Measurements from ENCODE around the gene COL4A1. TPM values are rescaled to one million over a fixed set of nuclear protein-coding genes. Genes with fewer than 3 reads are reported as not detected.

The COL4A1 gene
- total RNA-seq, 2 donors from 2014 or later: 140 to 201 TPM

GRCh38 chr13:110110783-110111182, 196.2 kb downstream of the COL4A1 start:
- Histone ChIP-seq H3K27ac (peak overlapping the region; percentile 61 to 84), H3K4me3 (no peak overlapping the region), H3K4me1 (peaks cover 0 to 45% of the 10 kb centered on the region in 2 donors), H3K9me3 (no peaks in the 10 kb centered on the region), H3K36me3 (no peaks in the 10 kb centered on the region), H3K27me3 (no peaks in the 10 kb centered on the region)
- no peak for TF ChIP-seq CTCF (IDR thresholded peaks at IDR 0.05)
- DNase-seq (ENCODE audit: low spot score): no peak

- peaks cover 0 to 48% of the 10 kb centered on the region in 2 donors for H3K4me1 ChIP-seq
- H3K4me3 ChIP-seq: no peak overlapping the region
- DNase-seq (ENCODE audit: low spot score): peak; percentile 85
- H3K27me3 ChIP-seq: no peaks in the 10 kb centered on the region
- TF ChIP-seq CTCF (IDR thresholded peaks at IDR 0.05): no peak
- H3K27ac ChIP-seq: peak overlapping the region; percentile 61 to 84
- H3K9me3 ChIP-seq: no peaks in the 10 kb centered on the region
- H3K36me3 ChIP-seq: no peaks in the 10 kb centered on the region
Measured at GRCh38 chr13:110109910-110110309, 197.0 kb downstream of the COL4A1 start.

- TF ChIP-seq CTCF (IDR thresholded peaks at IDR 0.05): peak in 1 of 2 donors; percentile 11
- no peaks in the 10 kb centered on the region for H3K9me3 ChIP-seq
- H3K27me3 ChIP-seq: no peaks in the 10 kb centered on the region
- H3K4me1 ChIP-seq: peaks cover 0 to 48% of the 10 kb centered on the region in 2 donors
- H3K4me3 ChIP-seq: no peak overlapping the region
- no peaks in the 10 kb centered on the region for H3K36me3 ChIP-seq
- peak overlapping the region; percentile 61 to 84 for H3K27ac ChIP-seq
- DNase-seq (ENCODE audit: low spot score): no peak
Measured at GRCh38 chr13:110109140-110109783, 197.7 kb downstream of the COL4A1 start.

GRCh38 chr13:110108348-110109139, 198.4 kb downstream of the COL4A1 start:
- H3K4me3 ChIP-seq: no peak overlapping the region
- H3K27ac ChIP-seq: peak overlapping the region; percentile 61 to 84
- no peaks in the 10 kb centered on the region for H3K9me3 ChIP-seq
- peak; percentile 47 to 82 for TF ChIP-seq CTCF (IDR thresholded peaks at IDR 0.05)
- no peaks in the 10 kb centered on the region for H3K36me3 ChIP-seq
- H3K4me1 ChIP-seq: peaks cover 0 to 41% of the 10 kb centered on the region in 2 donors
- peak; percentile 86 for DNase-seq (ENCODE audit: low spot score)
- no peaks in the 10 kb centered on the region for H3K27me3 ChIP-seq

GRCh38 chr13:110107568-110108347, 199.2 kb downstream of the COL4A1 start:
- peaks cover 0 to 35% of the 10 kb centered on the region in 2 donors for H3K4me1 ChIP-seq
- peak overlapping the region; percentile 65 to 71 for H3K27ac ChIP-seq
- no peak overlapping the region for H3K4me3 ChIP-seq
- no peaks in the 10 kb centered on the region for H3K9me3 ChIP-seq
- TF ChIP-seq CTCF (IDR thresholded peaks at IDR 0.05): peak in 1 of 2 donors; percentile 36
- no peak for DNase-seq (ENCODE audit: low spot score)
- H3K36me3 ChIP-seq: no peaks in the 10 kb centered on the region
- H3K27me3 ChIP-seq: no peaks in the 10 kb centered on the region

Data from right atrium auricular region (tissue), 2 donors.